Muscle of arm (tissue), 12 donors: ENCODE data around the gene NYNRIN. TPM values are rescaled to one million over a fixed set of nuclear protein-coding genes. Genes with fewer than 3 reads are reported as not detected.

ENCODE experiments used
- DNase-seq: peaks from one replicate; pipeline ENCODE4 v3.0.0-alpha.2; 2013
- polyA plus RNA-seq, 12 donors: library from polyadenylated mRNA; unstranded; fragments of 120-200 nt; gene quantifications; one replicate each; pipeline ENCODE4 v1.2.1, GENCODE V29; 2013; ENCODE audit not compliant: insufficient read length in 12 of 12

The NYNRIN gene
- polyA plus RNA-seq, 12 donors, result 19.2 to 60.0 (median 30.0) TPM

- DNase-seq, result peak; percentile 92
Measured at GRCh38 chr14:24429395-24430142, 30.8 kb downstream of the NYNRIN start, which contains the start of the genes CBLN3 and KHNYN. Gene CBLN3, minus strand, starts transcription at chr14:24429668. Its CDS starts 614 bp downstream, at chr14:24429054. Gene KHNYN, plus strand, starts transcription at chr14:24429954. Its CDS starts 777 bp downstream, at chr14:24430731.

- DNase-seq, result peak; percentile 77
Measured at GRCh38 chr14:24430143-24430681, 31.4 kb downstream of the NYNRIN start.

DNA sequence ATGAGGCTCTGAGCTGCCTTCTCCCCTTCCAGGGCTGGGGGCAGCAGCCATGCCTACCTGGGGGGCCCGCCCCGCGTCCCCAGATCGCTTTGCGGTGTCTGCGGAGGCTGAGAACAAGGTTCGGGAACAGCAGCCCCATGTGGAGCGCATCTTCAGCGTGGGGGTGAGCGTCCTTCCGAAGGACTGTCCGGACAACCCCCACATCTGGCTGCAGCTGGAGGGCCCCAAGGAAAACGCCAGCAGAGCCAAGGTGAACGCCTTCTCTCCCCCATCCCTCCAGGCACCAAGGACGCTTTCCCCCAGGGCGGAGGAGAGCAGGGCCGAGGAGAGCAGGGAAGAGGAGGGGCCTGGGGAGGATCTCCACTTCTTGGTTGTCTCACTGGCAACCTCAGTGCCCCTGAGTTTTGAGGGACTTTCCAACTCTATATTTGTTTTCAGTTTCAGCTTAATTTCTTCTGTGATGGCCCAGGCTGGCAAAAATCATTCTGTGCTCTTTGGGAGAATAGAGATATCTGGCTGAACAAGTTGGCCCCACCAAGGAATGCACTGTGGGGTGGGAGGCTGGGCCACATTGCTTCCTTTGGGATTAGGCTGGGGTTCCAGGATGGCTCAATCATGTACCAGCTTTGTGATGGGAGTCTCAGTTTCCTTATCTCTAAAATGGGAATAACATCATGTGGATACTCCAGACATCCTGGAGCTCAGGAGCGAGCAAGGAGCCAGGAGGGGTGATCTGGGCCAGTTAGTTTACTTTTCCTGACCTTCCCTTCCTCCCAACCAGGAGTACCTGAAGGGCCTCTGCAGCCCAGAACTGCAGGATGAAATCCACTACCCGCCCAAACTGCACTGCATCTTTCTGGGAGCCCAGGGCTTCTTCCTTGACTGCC is 32.1 kb downstream of the NYNRIN start:
- DNase-seq, result no peak

- DNase-seq, result peak; percentile 91
Measured at GRCh38 chr14:24431569-24432258, 32.9 kb downstream of the NYNRIN start.

DNA sequence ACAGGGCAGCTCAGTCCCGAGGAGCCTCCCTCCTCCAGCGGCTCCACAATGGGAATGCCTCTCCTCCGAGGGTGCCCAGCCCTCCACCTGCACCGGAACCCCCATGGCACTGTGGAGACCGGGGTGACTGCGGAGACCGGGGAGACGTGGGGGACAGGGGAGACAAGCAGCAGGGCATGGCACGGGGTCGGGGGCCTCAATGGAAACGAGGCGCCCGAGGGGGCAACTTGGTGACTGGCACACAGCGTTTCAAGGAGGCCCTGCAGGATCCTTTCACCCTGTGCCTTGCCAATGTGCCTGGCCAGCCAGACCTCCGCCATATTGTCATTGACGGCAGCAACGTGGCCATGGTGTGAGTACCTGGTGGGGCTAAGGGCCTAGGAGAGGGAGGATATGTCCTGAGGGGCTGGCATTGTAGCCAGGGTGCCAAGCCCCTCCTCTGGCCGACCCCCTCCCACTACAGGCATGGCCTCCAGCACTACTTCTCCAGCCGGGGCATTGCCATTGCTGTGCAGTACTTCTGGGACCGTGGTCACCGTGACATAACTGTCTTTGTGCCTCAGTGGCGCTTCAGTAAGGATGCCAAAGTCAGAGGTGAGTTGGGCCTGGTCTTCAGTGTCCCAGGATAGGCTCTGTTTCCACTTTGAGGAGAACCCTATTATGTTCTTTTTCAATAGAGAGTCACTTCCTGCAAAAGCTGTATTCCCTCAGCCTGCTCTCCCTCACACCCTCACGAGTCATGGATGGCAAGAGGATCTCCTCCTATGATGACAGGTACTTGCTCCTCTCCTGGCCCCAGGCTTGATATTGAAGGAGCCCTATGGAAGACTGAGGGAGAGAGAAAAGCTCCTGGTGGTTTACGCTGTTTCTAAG is 33.7 kb downstream of the NYNRIN start:
- no peak for DNase-seq

GRCh38 chr14:24434036-24434435 is 35.2 kb downstream of the NYNRIN start:
- DNase-seq, result no peak

GRCh38 chr14:24434676-24435075 is 35.9 kb downstream of the NYNRIN start:
- DNase-seq, result no peak

GRCh38 chr14:24435192-24435810 is 36.5 kb downstream of the NYNRIN start:
- DNase-seq, result no peak

DNA sequence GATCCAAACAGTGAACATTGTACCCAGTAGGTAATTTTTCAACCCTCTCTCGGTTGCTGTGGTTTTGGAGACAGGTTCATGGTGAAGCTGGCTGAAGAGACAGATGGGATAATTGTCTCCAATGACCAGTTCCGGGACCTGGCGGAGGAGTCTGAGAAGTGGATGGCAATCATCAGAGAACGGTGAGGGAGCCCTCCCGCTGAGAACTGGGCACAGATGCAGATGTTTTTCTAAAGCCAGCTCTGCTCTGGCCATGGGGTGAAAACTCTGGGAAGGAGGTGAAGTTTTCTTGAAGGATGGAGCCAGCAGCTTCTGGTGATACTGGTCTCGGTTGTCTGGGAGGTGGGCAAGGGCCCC is 37.2 kb downstream of the NYNRIN start:
- no peak for DNase-seq

DNA sequence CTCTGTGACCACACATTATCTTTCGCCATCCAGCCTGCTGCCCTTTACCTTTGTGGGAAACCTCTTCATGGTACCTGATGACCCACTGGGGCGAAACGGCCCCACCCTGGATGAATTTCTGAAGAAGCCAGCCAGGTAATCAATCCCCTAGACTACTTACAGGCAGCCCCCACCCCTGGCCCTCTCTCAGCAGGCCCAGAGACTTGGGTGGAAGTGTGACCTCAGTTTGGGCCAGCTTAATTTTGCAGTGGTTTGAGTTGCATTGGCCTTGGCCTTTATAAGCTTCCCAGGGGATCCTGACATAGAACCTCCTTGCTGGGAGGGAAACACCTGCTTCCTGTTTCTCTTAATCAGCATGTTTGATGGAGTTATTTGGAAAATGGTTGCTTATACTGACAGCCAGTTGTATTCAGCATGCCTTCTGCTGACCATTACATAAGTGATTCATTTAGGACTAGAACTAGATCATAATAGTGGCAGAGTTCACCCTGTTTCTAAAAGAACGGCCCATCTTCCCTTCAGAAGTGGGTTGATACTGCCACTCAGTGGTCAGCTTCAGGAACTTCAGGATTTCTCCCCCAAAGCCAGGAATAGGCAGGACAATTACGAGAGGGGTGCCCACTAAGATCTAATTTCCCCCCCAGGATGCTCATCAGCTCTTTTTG is 37.7 kb downstream of the NYNRIN start:
- DNase-seq, result peak; percentile 75

- no peak for DNase-seq
Measured at GRCh38 chr14:24437020-24437735, 38.4 kb downstream of the NYNRIN start.

GRCh38 chr14:24437736-24438067 is 38.9 kb downstream of the NYNRIN start:
- DNase-seq, result no peak

- no peak for DNase-seq
Measured at GRCh38 chr14:24438223-24439097, 39.7 kb downstream of the NYNRIN start.

GRCh38 chr14:24439257-24439656 is 40.5 kb downstream of the NYNRIN start:
- no peak for DNase-seq

GRCh38 chr14:24439830-24440605 is 41.2 kb downstream of the NYNRIN start:
- DNase-seq, result no peak

DNA sequence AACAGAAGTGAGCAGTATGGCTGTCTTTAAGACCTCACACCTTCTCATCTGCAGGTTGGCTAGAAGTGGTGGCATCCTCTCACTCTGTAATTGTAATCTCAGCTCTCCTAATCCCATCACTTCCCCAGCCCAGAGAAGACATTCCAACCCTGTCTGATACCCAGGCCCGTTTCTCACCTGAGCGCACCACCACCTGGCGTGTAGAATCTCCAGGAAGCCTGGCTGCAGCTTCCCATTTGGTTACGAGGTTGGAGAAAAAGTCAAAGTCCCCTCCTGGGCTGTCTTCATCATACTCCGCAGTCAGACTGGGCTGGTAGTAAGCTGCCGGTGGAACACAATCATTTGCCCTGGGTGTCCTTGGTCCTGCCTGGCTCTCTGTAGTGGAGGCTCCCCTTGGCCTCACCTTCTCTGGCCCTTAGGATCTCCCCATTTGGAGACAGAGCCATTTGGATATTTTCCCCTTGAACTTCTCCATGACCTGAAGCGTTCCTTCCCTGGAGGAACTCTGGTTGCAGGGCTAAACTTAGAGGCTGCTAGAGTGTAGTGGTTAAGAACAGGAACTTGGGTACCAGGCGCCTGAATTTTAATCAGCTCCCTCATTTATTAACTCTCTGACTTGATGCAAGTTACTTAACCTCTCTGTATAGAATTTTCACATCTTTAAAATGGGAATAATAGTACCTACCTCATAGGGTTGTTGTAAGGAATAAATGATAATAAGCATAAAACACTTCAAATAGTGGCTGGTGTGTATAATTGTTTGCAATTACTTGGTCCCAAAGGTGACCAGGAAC is 42.0 kb downstream of the NYNRIN start:
- DNase-seq, result no peak

- DNase-seq, result no peak
Measured at GRCh38 chr14:24441485-24441884, 42.7 kb downstream of the NYNRIN start.
